Heart right ventricle (tissue), 16 donors: ENCODE results near the gene COL8A2. TPM values are rescaled to one million over a fixed set of nuclear protein-coding genes. Genes with fewer than 3 reads are reported as not detected.

ENCODE experiments used
- ATAC-seq, 8 donors: fragments of 200-7000 bp; cut with Tn5 transposase; one replicate each; pipeline ENCODE4 v1.9.1; 2020; ENCODE audit warnings: mild to moderate bottlenecking in 8 of 8, moderate library complexity in 8 of 8, moderate number of reproducible peaks in 1 of 8
- DNase-seq, 2 donors: peaks; one replicate each; pipeline ENCODE4 v3.0.0-alpha.2; 2020
- H3K27ac ChIP-seq, 10 donors: fragments of 200-600 bp; sonication (generic) in 2 of 10; one replicate each; pipeline versions ENCODE4 v1.5.0 to v1.8.0; 2020 to 2022; ENCODE audit warnings: mild to moderate bottlenecking in 3 of 10
- H3K27me3 ChIP-seq, 7 donors: fragments of 200-600 bp; one replicate each; pipeline ENCODE4 v1.8.0; 2021 to 2022; ENCODE audit warnings: mild to moderate bottlenecking in 2 of 7
- H3K36me3 ChIP-seq, 9 donors: fragments of 200-600 bp; sonication (generic) in 1 of 9; one replicate each; pipeline versions ENCODE4 v1.5.0 to v1.8.0; 2020 to 2022; ENCODE audit warnings: mild to moderate bottlenecking in 2 of 9
- H3K4me1 ChIP-seq, 9 donors: fragments of 200-600 bp; sonication (generic) in 1 of 9; one replicate each; pipeline versions ENCODE4 v1.5.0 to v1.8.0; 2020 to 2022; ENCODE audit warnings: mild to moderate bottlenecking in 4 of 9
- H3K4me3 ChIP-seq, 10 donors: fragments of 200-600 bp; sonication (generic) in 2 of 10; one replicate each; pipeline versions ENCODE4 v1.5.0 to v1.8.0; 2020 to 2022; ENCODE audit warnings: mild to moderate bottlenecking in 7 of 10, moderate library complexity in 2 of 10
- H3K9me3 ChIP-seq, 11 donors: fragments of 200-600 bp in 10 of 11; sonication (generic) in 2 of 11; one replicate each; pipeline versions ENCODE4 v1.5.0 to v1.8.0; 2013 to 2022; ENCODE audit warnings: mild to moderate bottlenecking in 2 of 11, control low read depth in 1 of 11, moderate library complexity in 1 of 11
- WGBS, 2 donors: extraction: QIAGEN DNeasy Blood & Tissue Kit; methylation state at CpG; one replicate each; pipeline ENCODE4 v1.1.7; 2013; ENCODE audit warnings: inconsistent platforms in 1 of 2; 5-methylcytosine and 5-hydroxymethylcytosine counted together
- intact Hi-C, 10 donors: fragments of 100-400 bp; cut with DNase I; formaldehyde crosslinking; loops; one replicate each; pipeline versions ENCODE4 v1.11.1 to v1.14.2; 2022
- polyA plus RNA-seq, 2 donors: library from polyadenylated mRNA; stranded (reverse); fragments of 200-250 nt; gene quantifications; one replicate each; pipeline ENCODE4 v1.2.3, GENCODE V29; 2013
- total RNA-seq, 10 donors: library from RNA; stranded (reverse); fragmentation: NEBNext Ultra II Directional in 3 of 10; extraction: Animal tissue kit (Norgen Biotek cat#: 25700) in 3 of 10; gene quantifications; one replicate each; pipeline versions ENCODE4 v1.2.1 to v1.2.4, GENCODE V29; 2021 to 2023
- TF ChIP-seq, protein P1 (sequence below), 9 donors: fragments of 200-600 bp; sonication (generic) in 2 of 9; IDR thresholded peaks; one replicate each; pipeline versions ENCODE4 v1.5.0 to v1.8.0; 2021 to 2022; ENCODE audit warnings: antibody characterized with exemption in 9 of 9, mild to moderate bottlenecking in 5 of 9, moderate library complexity in 1 of 9
- donor health status: Arrhythmogenic right ventricular cardiomyopathy.
- donor health status: ischemic (EF 13 %, LVEDD 7.1; RV severe dilation, severe dysfunction).
- donor health status: healthy with polysubstance abuse.
- donor health status: DM: no; HTN: yes; CAD: no.
- donor health status: DM: no; HTN: no; CAD: no.
- donor health status: ischemic (EF 25% LVEDD 6.9; RV normal size, moderate dysfunction).
- donor health status: ischemic (EF 25% LVEDD 5.7; RV mildly dilated, moderate dysfunction).
- donor health status: healthy.
- donor health status: DM: yes; HTN: yes; CAD: no.
- donor health status: Ischemic cardiomyopathy.
- donor health status: ischemic (EF 35%, LVEDD 5.7; RV mildly dilated, moderate dysfunction).
- donor health status: nonischemic (EF 11% LVEDD 7.7; RV severe dilation, severe dysfunction).
- donor health status: DM: yes; HTN: yes; CAD: no.
- donor health status: PGD.
- donor health status: ischemic (EF 29% LVEDD 5.4; RV normal size, mild dysfunction).
- donor health status: nonischemic (EF 23%, LVEDD 6.1; RV moderate dilation, normal function).

COL8A2 gene
- total and polyA plus RNA-seq, 12 donors, result 0.53 to 2.0 (median 0.73) TPM

DNA sequence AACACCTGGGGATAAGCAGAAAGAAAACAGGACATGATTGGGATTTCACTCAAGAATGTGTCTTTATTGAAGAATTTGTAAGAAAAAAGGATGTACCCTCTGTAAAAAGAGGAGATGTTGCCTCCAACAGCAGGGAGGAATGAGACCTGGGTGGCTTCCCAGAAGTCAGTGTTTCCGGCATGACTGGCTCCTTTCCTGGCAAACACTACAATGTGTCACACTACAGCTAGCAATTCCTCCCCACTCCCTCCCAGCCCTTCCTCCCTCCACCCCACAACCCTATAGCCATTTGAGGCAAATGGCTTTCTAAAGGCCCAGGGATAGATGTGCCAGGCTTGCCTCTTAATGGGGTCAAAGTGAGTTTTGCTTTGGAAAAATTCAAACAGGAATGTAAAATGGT lies 11.5 kb upstream of the COL8A2 start:
- Histone ChIP-seq H3K27me3 (no peaks in the 10 kb centered on the region), H3K36me3 (peaks cover 0 to 51% (median 30%) of the 10 kb centered on the region in 9 donors), H3K4me3 (no peak overlapping the region), H3K9me3 (no peaks in the 10 kb centered on the region), H3K4me1 (peaks cover 9 to 67% (median 51%) of the 10 kb centered on the region in 9 donors), H3K27ac (peak overlapping the region in 9 of 10 donors; percentile 21 to 84 (median 67))
- intact Hi-C loops, result loop anchor here in 2 of 10 donors (5.0 to 10.0 kb wide), 2 partner anchors 39 to 278 kb away; no protein-coding TSS in a partner anchor
- WGBS, 2 donors, result 30 to 31% methylated on average over 1 of the region's 1 CpG
- TF ChIP-seq, protein P1, sequence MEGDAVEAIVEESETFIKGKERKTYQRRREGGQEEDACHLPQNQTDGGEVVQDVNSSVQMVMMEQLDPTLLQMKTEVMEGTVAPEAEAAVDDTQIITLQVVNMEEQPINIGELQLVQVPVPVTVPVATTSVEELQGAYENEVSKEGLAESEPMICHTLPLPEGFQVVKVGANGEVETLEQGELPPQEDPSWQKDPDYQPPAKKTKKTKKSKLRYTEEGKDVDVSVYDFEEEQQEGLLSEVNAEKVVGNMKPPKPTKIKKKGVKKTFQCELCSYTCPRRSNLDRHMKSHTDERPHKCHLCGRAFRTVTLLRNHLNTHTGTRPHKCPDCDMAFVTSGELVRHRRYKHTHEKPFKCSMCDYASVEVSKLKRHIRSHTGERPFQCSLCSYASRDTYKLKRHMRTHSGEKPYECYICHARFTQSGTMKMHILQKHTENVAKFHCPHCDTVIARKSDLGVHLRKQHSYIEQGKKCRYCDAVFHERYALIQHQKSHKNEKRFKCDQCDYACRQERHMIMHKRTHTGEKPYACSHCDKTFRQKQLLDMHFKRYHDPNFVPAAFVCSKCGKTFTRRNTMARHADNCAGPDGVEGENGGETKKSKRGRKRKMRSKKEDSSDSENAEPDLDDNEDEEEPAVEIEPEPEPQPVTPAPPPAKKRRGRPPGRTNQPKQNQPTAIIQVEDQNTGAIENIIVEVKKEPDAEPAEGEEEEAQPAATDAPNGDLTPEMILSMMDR (IDR thresholded peaks at IDR 0.05), result no peak
- ATAC-seq (peak in 7 of 8 donors; percentile 48 to 82 (median 76)), DNase-seq (peak in 1 of 2 donors; percentile 50)

DNA sequence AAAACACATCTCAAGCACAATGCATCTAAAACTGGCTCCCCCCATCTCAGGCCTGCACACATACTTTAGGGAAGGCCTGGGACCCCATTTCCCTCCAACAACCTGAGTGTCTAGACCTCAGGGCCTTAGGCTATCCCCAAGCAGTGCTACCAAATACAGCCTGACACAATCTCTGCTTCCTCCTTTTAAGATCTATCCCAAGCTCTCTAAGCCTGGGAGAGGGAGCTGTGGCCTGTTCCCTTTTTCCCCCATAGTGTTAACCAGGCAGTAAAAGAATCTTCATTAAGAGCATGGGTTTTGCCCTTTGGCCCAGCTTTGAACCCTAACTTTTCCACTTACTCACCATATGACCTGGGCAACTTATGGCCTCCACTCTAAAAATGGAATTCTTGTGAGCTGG lies 10.8 kb upstream of the COL8A2 start:
- intact Hi-C loops, result loop anchor here in 6 of 10 donors (1.0 to 10.0 kb wide), 5 partner anchors 35 to 279 kb away; no protein-coding TSS in a partner anchor
- TF ChIP-seq, protein P1 (IDR thresholded peaks at IDR 0.05), result no peak
- Histone ChIP-seq H3K36me3 (peaks cover 0 to 51% (median 30%) of the 10 kb centered on the region in 9 donors), H3K4me3 (no peak overlapping the region), H3K27me3 (no peaks in the 10 kb centered on the region), H3K27ac (peak overlapping the region in 8 of 10 donors; percentile 48 to 84 (median 70)), H3K9me3 (no peaks in the 10 kb centered on the region), H3K4me1 (peaks cover 9 to 64% (median 51%) of the 10 kb centered on the region in 9 donors)
- peak in 2 of 8 donors; percentile 3 to 6 for ATAC-seq
- DNase-seq, result no peak

DNA sequence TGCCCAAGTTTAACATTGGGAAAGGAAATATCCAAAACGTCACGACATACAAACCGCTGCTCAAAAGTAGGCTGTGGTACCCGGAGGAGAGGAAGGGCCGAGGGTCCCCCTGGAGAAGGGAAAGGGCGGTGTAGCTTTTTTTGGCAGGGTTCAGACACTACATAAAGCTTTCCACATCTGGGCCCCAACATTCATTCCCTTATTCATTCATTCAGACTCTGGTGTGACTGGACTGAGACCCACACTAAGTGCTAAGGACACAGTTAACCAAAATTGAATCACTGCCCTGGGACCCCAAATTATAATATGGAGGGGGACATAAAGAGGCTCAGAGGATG lies 10.3 kb upstream of the COL8A2 start:
- TF ChIP-seq, protein P1 (IDR thresholded peaks at IDR 0.05), result no peak
- Histone ChIP-seq H3K4me3 (no peak overlapping the region), H3K9me3 (no peaks in the 10 kb centered on the region), H3K27ac (peak overlapping the region in 7 of 10 donors; percentile 41 to 84 (median 73)), H3K27me3 (no peaks in the 10 kb centered on the region), H3K4me1 (peaks cover 8 to 59% (median 47%) of the 10 kb centered on the region in 9 donors), H3K36me3 (peaks cover 0 to 46% (median 30%) of the 10 kb centered on the region in 9 donors)
- DNase-seq (no peak), ATAC-seq (no peak)
- intact Hi-C loops, result loop anchor here in 6 of 10 donors (1.0 to 10.0 kb wide), 5 partner anchors 34 to 280 kb away; no protein-coding TSS in a partner anchor
- 53 to 56% methylated on average over 6 of the region's 6 CpGs for WGBS, 2 donors

DNA sequence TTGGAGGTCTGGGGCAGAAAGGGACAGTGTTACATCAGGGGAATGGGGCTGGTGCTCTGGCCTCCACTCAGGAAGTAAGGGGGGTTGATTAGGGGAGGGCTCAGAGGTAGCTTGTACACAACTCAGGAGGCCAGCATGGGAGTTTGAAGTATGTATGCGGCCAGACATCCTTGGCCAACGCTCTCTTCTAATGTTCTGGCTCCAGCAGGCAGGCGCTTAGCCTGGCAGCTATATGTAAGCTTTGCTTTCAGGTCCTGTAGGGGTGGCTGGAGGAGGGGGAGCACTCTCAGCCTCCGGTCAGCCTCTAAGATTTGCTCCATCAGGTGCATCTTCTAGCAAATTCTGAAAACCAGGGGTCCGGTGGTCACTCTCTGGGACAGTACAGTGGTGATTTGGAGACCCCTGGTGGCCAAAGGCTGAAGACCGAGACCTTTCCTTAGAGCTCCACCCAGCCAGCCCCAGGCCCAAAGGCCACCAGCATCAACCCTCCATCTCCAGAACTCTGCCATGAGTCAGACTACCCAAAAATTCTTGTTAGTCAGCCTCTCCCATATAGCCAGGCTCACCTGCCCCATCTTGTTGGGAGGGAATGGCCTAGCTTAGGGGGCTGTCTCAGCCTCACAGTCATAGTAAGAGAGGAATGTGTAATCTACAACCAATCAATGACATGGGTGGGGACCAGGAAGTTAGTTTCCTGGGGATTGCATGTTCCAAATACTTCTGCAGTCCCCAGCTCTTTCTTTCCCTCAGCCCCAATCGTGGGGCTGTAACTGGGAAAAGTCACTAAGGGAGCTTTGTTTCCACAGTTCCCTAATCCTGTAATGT lies 9.7 kb upstream of the COL8A2 start:
- Histone ChIP-seq H3K4me3 (no peak overlapping the region), H3K36me3 (peaks cover 0 to 40% (median 28%) of the 10 kb centered on the region in 9 donors), H3K9me3 (no peaks in the 10 kb centered on the region), H3K4me1 (peaks cover 6 to 54% (median 41%) of the 10 kb centered on the region in 9 donors), H3K27me3 (no peaks in the 10 kb centered on the region), H3K27ac (peak overlapping the region in 7 of 10 donors; percentile 41 to 84 (median 73))
- intact Hi-C loops, result loop anchor here in 8 of 10 donors (1.0 to 10.0 kb wide), 5 partner anchors 34 to 280 kb away; no protein-coding TSS in a partner anchor
- ATAC-seq (peak; percentile 24 to 78 (median 62)), DNase-seq (peak in 1 of 2 donors; percentile 46)
- TF ChIP-seq, protein P1 (IDR thresholded peaks at IDR 0.05), result peak; percentile 27 to 76 (median 69)
- 66% methylated on average over 7 of the region's 7 CpGs for WGBS, 2 donors
